Esophagus muscularis mucosa (tissue), 4 donors: Measurements from ENCODE around the gene RNF11. TPM values are rescaled to one million over a fixed set of nuclear protein-coding genes. Genes with fewer than 3 reads are reported as not detected.
"Not testable (repeated sequence)": the region's sequence is repeated elsewhere in the genome, so short reads cannot be mapped to it uniquely, and the experiment has no call there.

Experiments
- DNase-seq: peaks from one replicate; pipeline ENCODE4 v3.0.0-alpha.2; 2017; ENCODE audit errors: extremely low spot score
- H3K27ac ChIP-seq, 4 donors: fragments of 200-600 bp; sonication (generic); replicated peaks in 1 of 4; 1 replicate in 3 of 4; 2 replicates in 1 of 4; pipeline ENCODE4 v1.5.1; 2016 to 2019; ENCODE audit warnings: mild to moderate bottlenecking in 1 of 4
- H3K27me3 ChIP-seq, 4 donors: fragments of 200-600 bp; sonication (generic); one replicate each; pipeline versions ENCODE4 v1.5.1 to v1.6.0; 2016 to 2019
- H3K36me3 ChIP-seq, 4 donors: fragments of 200-600 bp; sonication (generic); one replicate each; pipeline ENCODE4 v1.5.1; 2016 to 2019
- H3K4me1 ChIP-seq, 4 donors: fragments of 200-600 bp; sonication (generic); one replicate each; pipeline ENCODE4 v1.5.1; 2016 to 2019
- H3K4me3 ChIP-seq, 4 donors: fragments of 200-600 bp; sonication (generic); 1 replicate in 2 of 4; 2 replicates in 2 of 4; pipeline ENCODE4 v1.5.1; 2016 to 2019; ENCODE audit warnings: mild to moderate bottlenecking in 4 of 4, moderate library complexity in 1 of 4
- H3K9me3 ChIP-seq, 4 donors: fragments of 200-600 bp; sonication (generic); 1 replicate in 3 of 4; 2 replicates in 1 of 4; pipeline ENCODE4 v1.5.1; 2016 to 2019
- CTCF ChIP-seq, 3 experiments: fragments of 200-600 bp in 2 of 3; fragments of 450-650 bp in 1 of 3; sonication (generic) in 2 of 3; IDR thresholded peaks; one replicate each; pipeline ENCODE4 v1.5.1; 2017 to 2019; ENCODE audit warnings: antibody characterized with exemption in 3 of 3, mild to moderate bottlenecking in 2 of 3, moderate library complexity in 1 of 3
- EP300 ChIP-seq: sonication (generic); formaldehyde crosslinking; IDR thresholded peaks from one replicate; pipeline ENCODE4 v1.6.1; 2017; ENCODE audit warnings: antibody characterized with exemption
- POLR2A ChIP-seq: fragments of 450-650 bp; IDR thresholded peaks from one replicate; pipeline ENCODE4 v1.6.1; 2017; ENCODE audit warnings: antibody characterized with exemption, moderate library complexity, mild to moderate bottlenecking, low read depth
- POLR2AphosphoS5 ChIP-seq, 2 donors: sonication (generic); formaldehyde crosslinking; IDR thresholded peaks; one replicate each; pipeline ENCODE4 v1.6.1; 2017; ENCODE audit warnings: antibody characterized with exemption in 2 of 2
- WGBS: methylation state at CpG from one replicate; pipeline ENCODE4 v1.1.5; 2018; 5-methylcytosine and 5-hydroxymethylcytosine counted together
- intact Hi-C: fragments of 100-400 bp; cut with DNase I; formaldehyde crosslinking; loops from one replicate; pipeline ENCODE4 v1.15.1; 2023
- total RNA-seq, 4 donors: library from RNA; depleted of rRNA; stranded (reverse); fragments of >200 nt; gene quantifications; one replicate each; pipeline versions ENCODE4 v1.1.0 to v1.2.1, GENCODE V29; 2016

Gene RNF11
- total RNA-seq, 4 donors from 2014 or later, result 101 to 141 (median 115) TPM

DNA sequence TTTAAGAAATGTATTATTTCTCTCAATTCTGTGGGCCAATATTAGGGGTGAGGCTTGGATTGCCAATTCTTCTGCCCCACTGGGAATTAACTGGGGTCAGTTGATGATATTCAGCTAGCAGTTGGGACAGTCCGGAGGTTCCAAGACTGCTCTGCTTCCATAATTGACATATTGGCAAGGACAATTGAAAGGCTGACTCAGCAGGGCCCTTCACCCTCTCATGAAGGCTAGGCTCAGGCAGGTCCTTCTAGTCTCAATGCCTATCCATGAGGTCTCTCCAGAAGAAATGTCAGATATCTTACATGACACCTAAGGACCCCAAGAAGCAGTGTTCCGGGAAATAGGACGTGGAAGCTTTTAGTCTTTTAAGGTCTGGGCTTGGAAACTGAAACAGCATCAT lies 13.3 kb upstream of the RNF11 start:
- intact Hi-C loops, result no loop called here
- Histone ChIP-seq H3K4me3 (no peak overlapping the region), H3K27ac (no peak overlapping the region)

GRCh38 chr1:51224255-51224654 lies 11.8 kb upstream of the RNF11 start:
- 93% methylated on average over 6 of the region's 6 CpGs for WGBS
- TF ChIP-seq CTCF (IDR thresholded peaks at IDR 0.05), result no peak
- TF ChIP-seq EP300, result no peak
- no peak for TF ChIP-seq POLR2A
- TF ChIP-seq POLR2AphosphoS5 (IDR thresholded peaks at IDR 0.05), result no peak
- intact Hi-C loops, result no loop called here
- H3K4me1 ChIP-seq, result no peaks in the 10 kb centered on the region
- no peaks in the 10 kb centered on the region for H3K27me3 ChIP-seq
- H3K27ac ChIP-seq, result no peak overlapping the region
- H3K4me3 ChIP-seq, result no peak overlapping the region
- no peaks in the 10 kb centered on the region for H3K9me3 ChIP-seq
- no peak for DNase-seq
- H3K36me3 ChIP-seq, result no peaks in the 10 kb centered on the region

More for the DNA sequence above, 13.3 kb upstream of the RNF11 start:
- TF ChIP-seq CTCF (IDR thresholded peaks at IDR 0.05), result no peak
- no peak for TF ChIP-seq POLR2AphosphoS5 (IDR thresholded peaks at IDR 0.05)
- TF ChIP-seq POLR2A, result no peak
- TF ChIP-seq EP300, result no peak
- Histone ChIP-seq H3K9me3 (no peaks in the 10 kb centered on the region), H3K4me1 (no peaks in the 10 kb centered on the region), H3K36me3 (no peaks in the 10 kb centered on the region), H3K27me3 (no peaks in the 10 kb centered on the region)
- 87% methylated on average over 3 of the region's 3 CpGs for WGBS
- DNase-seq, result no peak

DNA sequence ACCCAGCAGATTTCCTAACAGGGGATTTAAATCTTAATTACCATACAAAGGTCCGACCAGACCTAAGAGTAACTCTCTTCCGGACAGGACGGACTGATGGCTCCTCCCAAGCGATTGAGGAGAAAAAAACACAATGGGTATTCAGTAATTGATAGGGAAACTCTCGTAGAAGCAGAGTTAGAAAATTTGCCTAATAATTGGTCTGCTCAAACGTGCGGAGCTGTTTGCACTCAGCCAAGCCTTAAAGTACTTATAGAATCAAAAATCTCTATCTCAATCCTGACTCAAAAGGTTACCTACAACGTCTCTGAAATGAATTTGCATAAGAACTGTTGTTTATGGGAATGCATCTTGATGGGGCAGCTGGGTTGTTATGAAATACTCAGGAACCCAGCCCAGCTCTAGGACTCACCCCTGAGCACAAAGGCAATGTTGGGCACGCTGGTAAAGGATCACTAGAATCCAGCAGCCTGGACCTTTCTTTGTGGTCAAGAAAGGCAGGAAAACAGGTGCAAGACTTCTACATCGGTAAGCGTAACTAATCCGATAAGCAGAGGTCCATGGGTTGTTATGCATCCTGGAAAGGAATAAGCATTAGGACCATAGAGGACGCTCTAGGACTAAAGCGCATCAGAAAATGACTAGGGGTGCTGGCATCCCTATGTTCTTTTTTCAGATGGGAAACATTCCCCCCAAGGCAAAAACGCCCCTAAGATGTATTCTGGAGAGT lies 8.7 kb upstream of the RNF11 start:
- DNase-seq, H3K4me3 ChIP-seq, H3K27me3 ChIP-seq, H3K27ac ChIP-seq, H3K4me1 ChIP-seq, H3K9me3 ChIP-seq, H3K36me3 ChIP-seq, intact Hi-C loops: not testable (repeated sequence)
- WGBS, result 81% methylated on average over 15 of the region's 15 CpGs

- H3K4me1 ChIP-seq, H3K36me3 ChIP-seq, intact Hi-C loops, DNase-seq, H3K9me3 ChIP-seq, H3K27me3 ChIP-seq, H3K4me3 ChIP-seq, H3K27ac ChIP-seq: not testable (repeated sequence)
- 87% methylated on average over 10 of the region's 11 CpGs for WGBS
These were observed 7.6 kb upstream of the RNF11 start for GRCh38 chr1:51228471-51228870.

- no peaks in the 10 kb centered on the region for H3K36me3 ChIP-seq
- WGBS, result 93% methylated on average over 5 of the region's 5 CpGs
- DNase-seq, result no peak
- TF ChIP-seq POLR2A, result no peak
- no peak for TF ChIP-seq EP300
- no peak for TF ChIP-seq CTCF (IDR thresholded peaks at IDR 0.05)
- no peak for TF ChIP-seq POLR2AphosphoS5 (IDR thresholded peaks at IDR 0.05)
- intact Hi-C loops, result loop anchor here (10.0 kb wide), 2 partner anchors 64 to 284 kb away; partner anchors contain the start of gene EPS15
- no peaks in the 10 kb centered on the region for H3K27me3 ChIP-seq
- H3K4me1 ChIP-seq, result peaks cover 9 to 10% (median 9%) of the 10 kb centered on the region in 4 donors
- H3K9me3 ChIP-seq, result no peaks in the 10 kb centered on the region
- no peak overlapping the region for H3K27ac ChIP-seq
- H3K4me3 ChIP-seq, result no peak overlapping the region
These were observed 5.5 kb upstream of the RNF11 start for GRCh38 chr1:51230501-51231078.
